Karpas-422 (cell line): Measurements from ENCODE around the gene FHOD3. TPM values are rescaled to one million over a fixed set of nuclear protein-coding genes. Genes with fewer than 3 reads are reported as not detected.

Source experiments
- DNase-seq: peaks from one replicate; pipeline ENCODE4 v3.0.0-alpha.2; 2015
- H2AFZ ChIP-seq: fragments of 200-600 bp; sonication (generic); 2 replicates; pipeline ENCODE4 v1.6.1; 2014; ENCODE audit warnings: antibody characterized with exemption, low read length, mixed read lengths
- H3K27ac ChIP-seq: fragments of 200-600 bp; sonication (generic); 2 replicates; pipeline ENCODE4 v1.5.1; 2014; ENCODE audit warnings: mild to moderate bottlenecking, low read length, moderate library complexity
- H3K27me3 ChIP-seq: fragments of 200-600 bp; sonication (generic); 2 replicates; pipeline ENCODE4 v1.6.1; 2014; ENCODE audit warnings: low read length, mixed read lengths
- H3K36me3 ChIP-seq: fragments of 200-600 bp; sonication (generic); 2 replicates; pipeline ENCODE4 v1.6.1; 2014; ENCODE audit warnings: low read length, mixed read lengths; ENCODE audit not compliant: insufficient read depth
- H3K4me1 ChIP-seq: fragments of 200-600 bp; sonication (generic); 2 replicates; pipeline ENCODE4 v1.6.1; 2014; ENCODE audit warnings: mild to moderate bottlenecking, low read length, mixed read lengths
- H3K4me2 ChIP-seq: fragments of 200-600 bp; sonication (generic); 2 replicates; pipeline ENCODE4 v1.6.1; 2014; ENCODE audit warnings: low read length, low read depth, mild to moderate bottlenecking; ENCODE audit not compliant: poor library complexity, severe bottlenecking
- H3K4me3 ChIP-seq: fragments of 200-600 bp; sonication (generic); 2 replicates; pipeline ENCODE4 v1.5.1; 2014; ENCODE audit warnings: mild to moderate bottlenecking, antibody characterized with exemption, low read length, mixed read lengths
- H3K79me2 ChIP-seq: fragments of 200-600 bp; sonication (generic); 2 replicates; pipeline ENCODE4 v1.6.1; 2014; ENCODE audit warnings: mild to moderate bottlenecking, low read length, mixed read lengths
- H3K9ac ChIP-seq: fragments of 200-600 bp; sonication (generic); 2 replicates; pipeline ENCODE4 v1.6.0; 2014; ENCODE audit warnings: low read length
- H3K9me2 ChIP-seq: fragments of 200-600 bp; sonication (generic), shearing (Covaris generic); replicated peaks from 2 replicates; pipeline ENCODE4 v1.6.0; 2014; ENCODE audit warnings: mild to moderate bottlenecking, low read length, moderate library complexity; ENCODE audit not compliant: insufficient read depth
- H3K9me3 ChIP-seq: fragments of 300-700, 200-600 bp; sonication (generic); 2 replicates; pipeline ENCODE4 v1.6.1; 2014; ENCODE audit warnings: low read length, mixed read lengths
- H4K20me1 ChIP-seq: fragments of 200-600 bp; sonication (generic); 2 replicates; pipeline ENCODE4 v1.6.1; 2014; ENCODE audit warnings: mild to moderate bottlenecking, antibody characterized with exemption, low read length, low read depth; ENCODE audit not compliant: insufficient read depth
- total RNA-seq: library from RNA; depleted of rRNA; stranded (reverse); fragments of >200 nt; shearing (Covaris generic); gene quantifications from 2 replicates; pipeline ENCODE4 v1.2.3, GENCODE V29; 2014; ENCODE audit warnings: low replicate concordance

The FHOD3 gene
- total RNA-seq, 1 experiment from 2014 or later: 26.6 TPM

- Histone ChIP-seq H3K9me3 (no peaks in the 10 kb centered on the region; the same call in 1 of the 2 replicates), H3K4me2 (no peak overlapping the region)
These were observed 24.3 kb downstream of the FHOD3 start for GRCh38 chr18:36321658-36322407.

DNA sequence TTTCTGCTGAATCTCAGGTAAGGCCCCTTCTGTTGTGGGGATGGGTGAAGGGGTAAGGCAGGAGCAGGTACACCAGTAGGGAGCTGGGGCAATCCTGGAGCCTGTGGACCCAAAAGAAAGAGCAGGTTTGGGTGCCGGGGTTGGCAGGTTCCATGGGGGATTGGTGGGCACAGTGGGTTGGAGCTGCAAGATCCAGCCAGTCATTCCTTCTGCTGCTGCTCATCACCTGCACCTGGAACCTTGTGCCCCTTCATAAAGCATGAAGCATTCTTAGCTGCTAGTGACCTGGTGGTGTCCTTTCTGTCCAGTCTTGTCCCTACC, 24.9 kb downstream of the FHOD3 start:
- Histone ChIP-seq H3K27me3 (no peaks in the 10 kb centered on the region), H3K9ac (no peak overlapping the region), H2AFZ (no peak overlapping the region), H3K4me3 (no peak overlapping the region), H3K9me2 (no peaks in the 10 kb centered on the region), H3K27ac (no peak overlapping the region), H4K20me1 (no peaks in the 10 kb centered on the region), H3K36me3 (no peaks in the 10 kb centered on the region), H3K4me1 (no peaks in the 10 kb centered on the region), H3K9me3 (no peaks in the 10 kb centered on the region; the same call in 1 of the 2 replicates), H3K4me2 (no peak overlapping the region), H3K79me2 (no peaks in the 10 kb centered on the region)
- DNase-seq: no peak

More at GRCh38 chr18:36321658-36322407, 24.3 kb downstream of the FHOD3 start:
- Histone ChIP-seq H3K9me2 (no peaks in the 10 kb centered on the region), H3K4me1 (no peaks in the 10 kb centered on the region), H3K27ac (no peak overlapping the region), H4K20me1 (no peaks in the 10 kb centered on the region), H3K9ac (no peak overlapping the region), H3K79me2 (no peaks in the 10 kb centered on the region), H2AFZ (no peak overlapping the region), H3K36me3 (no peaks in the 10 kb centered on the region), H3K27me3 (no peaks in the 10 kb centered on the region), H3K4me3 (no peak overlapping the region)
- DNase-seq: no peak

GRCh38 chr18:36322734-36323133, 25.2 kb downstream of the FHOD3 start:
- Histone ChIP-seq H3K79me2 (no peaks in the 10 kb centered on the region), H3K27me3 (no peaks in the 10 kb centered on the region), H3K27ac (no peak overlapping the region), H3K9me3 (no peaks in the 10 kb centered on the region; the same call in 1 of the 2 replicates), H4K20me1 (no peaks in the 10 kb centered on the region), H3K4me3 (no peak overlapping the region), H3K4me2 (no peak overlapping the region), H3K4me1 (no peaks in the 10 kb centered on the region), H3K36me3 (no peaks in the 10 kb centered on the region), H3K9ac (no peak overlapping the region), H2AFZ (no peak overlapping the region), H3K9me2 (no peaks in the 10 kb centered on the region)
- no peak for DNase-seq

- Histone ChIP-seq H3K4me1 (no peaks in the 10 kb centered on the region), H2AFZ (no peak overlapping the region), H3K27ac (no peak overlapping the region), H3K9ac (no peak overlapping the region), H3K36me3 (no peaks in the 10 kb centered on the region), H3K4me3 (no peak overlapping the region), H3K4me2 (no peak overlapping the region), H3K9me3 (no peaks in the 10 kb centered on the region; the same call in 1 of the 2 replicates), H4K20me1 (no peaks in the 10 kb centered on the region), H3K27me3 (no peaks in the 10 kb centered on the region), H3K79me2 (no peaks in the 10 kb centered on the region), H3K9me2 (no peaks in the 10 kb centered on the region)
- DNase-seq: no peak
These were observed 25.9 kb downstream of the FHOD3 start for GRCh38 chr18:36323421-36323820.

DNA sequence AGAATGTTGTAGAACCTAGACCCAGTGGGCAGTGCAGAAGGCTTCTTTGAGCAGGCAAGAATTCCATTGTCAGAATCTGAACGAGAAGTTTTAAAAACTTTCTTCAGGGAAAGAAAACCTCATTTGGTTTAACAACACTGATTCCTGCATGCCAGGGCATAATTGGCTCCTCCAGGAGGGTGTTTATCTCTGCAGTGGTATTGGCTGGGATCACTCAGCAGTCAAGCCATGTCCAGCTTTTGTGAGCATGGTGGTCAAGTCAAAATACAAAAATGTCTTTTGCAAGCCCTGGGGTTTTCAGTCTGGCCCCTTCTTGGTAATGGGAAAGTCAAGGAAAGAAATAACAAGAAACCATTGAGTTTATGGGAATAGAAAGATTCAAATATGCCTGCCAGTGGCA, 28.3 kb downstream of the FHOD3 start:
- H3K4me2 ChIP-seq: no peak overlapping the region
- H3K27me3 ChIP-seq: no peaks in the 10 kb centered on the region
- H3K4me3 ChIP-seq: no peak overlapping the region
- H2AFZ ChIP-seq: no peak overlapping the region
- no peaks in the 10 kb centered on the region for H3K9me3 ChIP-seq
- no peaks in the 10 kb centered on the region for H4K20me1 ChIP-seq
- no peaks in the 10 kb centered on the region for H3K36me3 ChIP-seq
- no peak overlapping the region for H3K27ac ChIP-seq
- DNase-seq: no peak
- H3K79me2 ChIP-seq: no peaks in the 10 kb centered on the region
- no peak overlapping the region for H3K9ac ChIP-seq
- H3K4me1 ChIP-seq: no peaks in the 10 kb centered on the region
- no peaks in the 10 kb centered on the region for H3K9me2 ChIP-seq

GRCh38 chr18:36326771-36327170, 29.3 kb downstream of the FHOD3 start:
- no peaks in the 10 kb centered on the region for H3K27me3 ChIP-seq
- H4K20me1 ChIP-seq: no peaks in the 10 kb centered on the region
- no peak overlapping the region for H3K4me3 ChIP-seq
- H3K27ac ChIP-seq: no peak overlapping the region
- H3K79me2 ChIP-seq: no peaks in the 10 kb centered on the region
- no peak for DNase-seq
- no peak overlapping the region for H3K9ac ChIP-seq
- no peak overlapping the region for H3K4me2 ChIP-seq
- no peaks in the 10 kb centered on the region for H3K9me2 ChIP-seq
- H3K9me3 ChIP-seq: no peaks in the 10 kb centered on the region
- no peaks in the 10 kb centered on the region for H3K36me3 ChIP-seq
- no peaks in the 10 kb centered on the region for H3K4me1 ChIP-seq
- H2AFZ ChIP-seq: no peak overlapping the region

DNA sequence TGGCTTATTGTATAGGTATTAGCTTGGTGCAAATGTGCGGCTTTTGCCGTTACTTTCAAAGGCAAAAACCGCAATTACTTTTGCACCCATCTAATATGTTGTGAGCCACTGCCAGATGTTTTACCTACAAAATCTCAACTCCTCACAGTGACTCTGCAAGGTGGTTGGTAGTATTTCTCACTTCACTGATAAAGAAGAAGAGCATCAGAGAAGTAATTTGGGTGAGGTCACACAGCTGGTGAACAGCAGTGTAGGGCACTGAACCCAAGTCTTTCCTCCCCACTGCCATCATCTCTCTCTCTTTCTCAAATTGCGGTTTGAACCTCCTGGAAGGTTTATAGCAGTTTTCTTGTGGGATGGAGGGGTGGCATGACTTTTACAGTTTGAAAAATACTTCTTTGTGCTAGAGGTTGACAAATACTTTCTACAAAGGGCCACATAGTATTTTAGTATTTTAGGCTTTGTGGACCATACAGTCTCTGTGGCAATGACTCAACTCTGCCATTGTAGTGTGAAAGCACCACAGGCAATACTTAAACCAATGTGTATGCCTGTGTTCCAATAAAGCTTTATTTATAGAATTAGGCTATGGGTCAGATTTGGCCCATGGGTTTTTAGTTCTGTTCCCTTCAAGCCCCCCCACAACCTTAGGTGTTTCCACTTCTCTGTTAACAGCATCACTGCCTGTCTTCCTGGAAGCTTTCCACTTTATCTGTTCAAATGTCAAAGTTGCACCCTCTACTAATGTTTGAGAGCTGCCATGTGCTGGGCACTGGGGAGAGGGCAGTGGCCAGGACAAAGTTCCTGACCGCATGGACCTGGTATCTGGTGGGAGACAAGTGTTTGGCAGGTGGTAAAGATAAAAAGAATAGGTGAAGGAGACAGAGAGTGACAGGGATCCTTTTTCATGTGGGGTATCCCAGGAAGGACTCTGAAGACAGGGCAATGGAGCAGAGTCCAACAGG, 30.1 kb downstream of the FHOD3 start:
- no peaks in the 10 kb centered on the region for H3K9me3 ChIP-seq
- H3K4me2 ChIP-seq: no peak overlapping the region
- H3K4me1 ChIP-seq: no peaks in the 10 kb centered on the region
- no peaks in the 10 kb centered on the region for H3K27me3 ChIP-seq
- H3K36me3 ChIP-seq: no peaks in the 10 kb centered on the region
- no peak overlapping the region for H2AFZ ChIP-seq
- no peak overlapping the region for H3K27ac ChIP-seq
- H3K4me3 ChIP-seq: no peak overlapping the region
- H3K79me2 ChIP-seq: no peaks in the 10 kb centered on the region
- no peaks in the 10 kb centered on the region for H3K9me2 ChIP-seq
- H4K20me1 ChIP-seq: no peaks in the 10 kb centered on the region
- no peak for DNase-seq
- no peak overlapping the region for H3K9ac ChIP-seq

- no peaks in the 10 kb centered on the region for H3K36me3 ChIP-seq
- H3K79me2 ChIP-seq: no peaks in the 10 kb centered on the region
- H3K9me3 ChIP-seq: no peaks in the 10 kb centered on the region
- H3K4me3 ChIP-seq: no peak overlapping the region
- no peak overlapping the region for H2AFZ ChIP-seq
- no peak overlapping the region for H3K4me2 ChIP-seq
- H4K20me1 ChIP-seq: no peaks in the 10 kb centered on the region
- no peak overlapping the region for H3K9ac ChIP-seq
- DNase-seq: no peak
- no peaks in the 10 kb centered on the region for H3K9me2 ChIP-seq
- no peaks in the 10 kb centered on the region for H3K27me3 ChIP-seq
- no peaks in the 10 kb centered on the region for H3K4me1 ChIP-seq
- no peak overlapping the region for H3K27ac ChIP-seq
These were observed 30.9 kb downstream of the FHOD3 start for GRCh38 chr18:36328385-36328858.
